Panc1 (cell line): ENCODE results near the gene RAD51D. TPM values are rescaled to one million over a fixed set of nuclear protein-coding genes. Genes with fewer than 3 reads are reported as not detected.

ENCODE experiments used
- ATAC-seq: fragments of 200-7000 bp; cut with Tn5 transposase; 2 replicates; pipeline ENCODE4 v1.9.1; 2020; ENCODE audit warnings: mild to moderate bottlenecking, moderate library complexity
- BruUV-seq: library from RNA; stranded (reverse); fragments of 400-500 nt; replicated peaks from 2 replicates; lab custom pipeline; 2021; lab: Mats Ljungman, UMichigan
- CTCF ChIA-PET: fragments of 300-600 bp; sonication (Branson Sonifier 250); formaldehyde crosslinking; loops from one replicate; lab custom pipeline; 2022; ENCODE audit warnings: antibody characterized with exemption; lab: Charles Lee
- POLR2A ChIA-PET: fragments of 300-600 bp; sonication (Branson Sonifier 250); formaldehyde crosslinking; loops from one replicate; lab custom pipeline; 2022; ENCODE audit warnings: antibody characterized with exemption; lab: Charles Lee
- DNase-seq: peaks from one replicate; pipeline ENCODE4 v3.0.0-alpha.2; 2010; ENCODE audit warnings: low read depth, low spot score
- H3K27ac ChIP-seq: 2 replicates; pipeline ENCODE4 v1.5.1; 2011; ENCODE audit warnings: mild to moderate bottlenecking, low read length, inconsistent platforms
- H3K27me3 ChIP-seq: fragments of 200-500 bp; sonication (Bioruptor generic); 2 replicates; pipeline ENCODE4 v1.6.0; 2014; ENCODE audit warnings: low read length, inconsistent platforms; ENCODE audit not compliant: control insufficient read depth, insufficient read depth
- H3K36me3 ChIP-seq: fragments of 200-500 bp; sonication (Bioruptor generic); 2 replicates; pipeline ENCODE4 v1.5.1; 2014; ENCODE audit warnings: inconsistent platforms, mild to moderate bottlenecking, low read length, moderate library complexity; ENCODE audit not compliant: control insufficient read depth, insufficient read depth
- H3K4me1 ChIP-seq: 2 replicates; pipeline ENCODE4 v1.5.1; 2011; ENCODE audit warnings: inconsistent platforms, mild to moderate bottlenecking, low read length, moderate library complexity; ENCODE audit not compliant: control insufficient read depth, insufficient read depth
- H3K4me3 ChIP-seq, 2 experiments: 2 replicates each; pipeline ENCODE4 v1.5.1; 2011 to 2012; ENCODE audit warnings: low read depth in 2 of 2, low read length in 2 of 2, mild to moderate bottlenecking in 2 of 2, inconsistent platforms in 1 of 2, moderate library complexity in 1 of 2
- H3K9me3 ChIP-seq: fragments of 200-500 bp; sonication (Bioruptor generic); 2 replicates; pipeline ENCODE4 v1.5.1; 2014; ENCODE audit warnings: low read depth, mild to moderate bottlenecking, inconsistent platforms, low read length, moderate library complexity; ENCODE audit not compliant: control insufficient read depth, insufficient read depth
- CTCF ChIP-seq: fragments of 450-650 bp; IDR thresholded peaks from 2 replicates; pipeline ENCODE4 v1.5.1; 2017; ENCODE audit warnings: mild to moderate bottlenecking
- POLR2AphosphoS5 ChIP-seq: IDR thresholded peaks from 2 replicates; pipeline ENCODE4 v1.6.1; 2012; ENCODE audit warnings: mild to moderate bottlenecking, low read depth, low read length, moderate library complexity
- REST ChIP-seq, 2 experiments: IDR thresholded peaks; 2 replicates each; pipeline ENCODE4 v1.6.1; 2011 to 2012; ENCODE audit warnings: low read depth in 2 of 2, control low read depth in 1 of 2, low read length in 1 of 2, mild to moderate bottlenecking in 1 of 2, moderate library complexity in 1 of 2; ENCODE audit not compliant: insufficient read depth in 1 of 2
- SIN3A ChIP-seq: IDR thresholded peaks from 2 replicates; pipeline ENCODE4 v1.6.1; 2012; ENCODE audit warnings: low read depth, mild to moderate bottlenecking, low read length, moderate library complexity, borderline replicate concordance; ENCODE audit not compliant: insufficient read depth
- TCF7L2 ChIP-seq: IDR thresholded peaks from 2 replicates; pipeline ENCODE4 v1.6.1; 2011; ENCODE audit warnings: mild to moderate bottlenecking, low read depth, low read length, inconsistent platforms
- in situ Hi-C: cut with HindIII; loops from 2 replicates; pipeline ENCODE4 v1.10.0; 2016; ENCODE audit warnings: low sequenced_read_pairs, low pct_unique_long_range_greater_than_20kb
- intact Hi-C: fragments of 100-400 bp; cut with micrococcal nuclease; formaldehyde crosslinking; loops from one replicate; pipeline ENCODE4 v1.10.0; 2022; ENCODE audit not compliant: unreplicated experiment
- total RNA-seq: library from RNA; stranded (reverse); gene quantifications from one replicate; pipeline ENCODE4 v1.2.1, GENCODE V29; 2021; ENCODE audit not compliant: unreplicated experiment

The RAD51D gene
- total RNA-seq, 1 experiment from 2014 or later: 25.9 TPM

DNA sequence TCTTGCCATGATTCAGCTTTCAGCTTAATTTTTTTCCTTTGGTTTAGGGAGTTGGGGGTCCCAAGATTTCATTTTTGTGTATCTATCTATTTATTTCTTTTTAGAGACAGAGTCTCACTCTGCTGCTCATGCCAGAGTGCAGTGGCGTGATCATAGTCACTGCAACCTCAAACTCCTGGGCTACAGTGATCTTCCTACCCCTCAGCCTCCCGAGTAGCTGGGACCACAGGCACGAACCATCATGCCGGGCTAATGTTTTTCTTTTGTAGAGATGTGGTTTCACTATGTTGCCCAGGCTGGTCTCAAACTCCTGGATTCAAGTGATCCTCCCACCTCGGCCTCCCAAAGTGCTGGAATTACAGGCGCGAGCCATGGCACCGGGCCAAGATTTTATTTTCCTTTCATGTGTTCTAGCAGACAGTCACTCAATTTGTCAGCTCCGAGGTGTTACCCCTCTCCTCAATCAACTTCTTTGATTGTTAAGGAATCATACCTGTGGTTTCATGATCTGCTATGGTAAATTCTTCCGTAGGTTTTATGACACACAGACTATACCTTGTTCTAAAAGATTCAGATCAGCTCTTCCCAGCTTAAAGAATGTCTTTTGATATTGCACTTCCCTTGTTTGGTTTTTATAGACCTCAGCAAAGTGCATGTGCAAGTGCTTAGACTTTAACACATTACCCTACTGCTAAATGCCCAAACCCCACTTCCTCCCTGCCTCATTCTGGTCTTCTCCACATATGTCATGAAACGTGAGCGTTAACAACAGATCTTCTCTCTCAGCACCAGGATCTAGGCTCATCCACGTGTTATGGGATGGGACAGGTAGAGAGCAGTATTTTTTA lies 40.9 kb upstream of the RAD51D start:
- Histone ChIP-seq H3K9me3 (no peaks in the 10 kb centered on the region), H3K27ac (no peak overlapping the region), H3K27me3 (peaks cover 5% of the 10 kb centered on the region; the same call in 1 of the 2 replicates), H3K4me1 (no peaks in the 10 kb centered on the region), H3K36me3 (no peaks in the 10 kb centered on the region), H3K4me3 (no peak overlapping the region)
- BruUV-seq: no TSS peak
- POLR2A ChIA-PET: no interaction called here
- in situ Hi-C loops (no loop called here), intact Hi-C loops (no loop called here)
- no peak for DNase-seq
- no peak for TF ChIP-seq REST (IDR thresholded peaks at IDR 0.05; ENCODE audit: insufficient read depth in 1 of 2, low read depth in 2 of 2, low read length in 1 of 2)
- no peak for TF ChIP-seq SIN3A
- TF ChIP-seq TCF7L2: no peak
- no peak for TF ChIP-seq CTCF
- TF ChIP-seq POLR2AphosphoS5: no peak
- no peak for ATAC-seq
- CTCF ChIA-PET: no interaction called here

- no peak for ATAC-seq
These were observed 40.3 kb upstream of the RAD51D start for GRCh38 chr17:35159940-35160339.

More at GRCh38 chr17:35159940-35160339, 40.3 kb upstream of the RAD51D start:
- no TSS peak for BruUV-seq
- H3K4me1 ChIP-seq: no peaks in the 10 kb centered on the region
- in situ Hi-C loops (no loop called here), intact Hi-C loops (loop anchor here (10.0 kb wide), 1 partner anchor 55 kb away; no protein-coding TSS in a partner anchor)
- no peaks in the 10 kb centered on the region for H3K9me3 ChIP-seq
- DNase-seq: no peak
- H3K36me3 ChIP-seq: no peaks in the 10 kb centered on the region
- ChIA-PET POLR2A (no interaction called here), CTCF (no interaction called here)
- no peak overlapping the region for H3K27ac ChIP-seq
- TF ChIP-seq POLR2AphosphoS5 (no peak), SIN3A (no peak), TCF7L2 (no peak), REST (IDR thresholded peaks at IDR 0.05; ENCODE audit: insufficient read depth in 1 of 2, low read depth in 2 of 2, low read length in 1 of 2) (no peak), CTCF (no peak)
- no peak overlapping the region for H3K4me3 ChIP-seq
- H3K27me3 ChIP-seq: peaks cover 5% of the 10 kb centered on the region; the same call in 1 of the 2 replicates
